ENCODE data around the gene SCMH1. TPM values are rescaled to one million over a fixed set of nuclear protein-coding genes. Genes with fewer than 3 reads are reported as not detected.

SCMH1 gene
- total and polyA plus RNA-seq, 12 donors: 29.3 to 62.5 (median 42.2) TPM

- no peaks in the 10 kb centered on the region for H3K9me3 ChIP-seq (replicated peaks in 1 of 3)
- TF ChIP-seq POLR2A (IDR thresholded peaks at IDR 0.05): no peak
- TF ChIP-seq, protein P1, sequence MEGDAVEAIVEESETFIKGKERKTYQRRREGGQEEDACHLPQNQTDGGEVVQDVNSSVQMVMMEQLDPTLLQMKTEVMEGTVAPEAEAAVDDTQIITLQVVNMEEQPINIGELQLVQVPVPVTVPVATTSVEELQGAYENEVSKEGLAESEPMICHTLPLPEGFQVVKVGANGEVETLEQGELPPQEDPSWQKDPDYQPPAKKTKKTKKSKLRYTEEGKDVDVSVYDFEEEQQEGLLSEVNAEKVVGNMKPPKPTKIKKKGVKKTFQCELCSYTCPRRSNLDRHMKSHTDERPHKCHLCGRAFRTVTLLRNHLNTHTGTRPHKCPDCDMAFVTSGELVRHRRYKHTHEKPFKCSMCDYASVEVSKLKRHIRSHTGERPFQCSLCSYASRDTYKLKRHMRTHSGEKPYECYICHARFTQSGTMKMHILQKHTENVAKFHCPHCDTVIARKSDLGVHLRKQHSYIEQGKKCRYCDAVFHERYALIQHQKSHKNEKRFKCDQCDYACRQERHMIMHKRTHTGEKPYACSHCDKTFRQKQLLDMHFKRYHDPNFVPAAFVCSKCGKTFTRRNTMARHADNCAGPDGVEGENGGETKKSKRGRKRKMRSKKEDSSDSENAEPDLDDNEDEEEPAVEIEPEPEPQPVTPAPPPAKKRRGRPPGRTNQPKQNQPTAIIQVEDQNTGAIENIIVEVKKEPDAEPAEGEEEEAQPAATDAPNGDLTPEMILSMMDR (IDR thresholded peaks at IDR 0.05): no peak
- peak in 2 of 7 donors; percentile 31 to 35 for DNase-seq
- H3K27me3 ChIP-seq: no peaks in the 10 kb centered on the region
- no peak overlapping the region for H3K4me3 ChIP-seq
- 36 to 43% (median 38%) methylated on average over 5 of the region's 5 CpGs for WGBS, 4 donors
- H3K4me1 ChIP-seq (replicated peaks in 1 of 2): peaks cover 17 to 49% of the 10 kb centered on the region in 2 donors
- H3K27ac ChIP-seq: peak overlapping the region in 3 of 5 donors; percentile 7 to 36 (median 19)
- no peaks in the 10 kb centered on the region for H3K36me3 ChIP-seq (replicated peaks in 1 of 2)
- intact Hi-C loops (cut with DNase I): no loop called here
Measured at GRCh38 chr1:41238311-41238988, 3.7 kb downstream of the SCMH1 start.

GRCh38 chr1:41236781-41237180, 5.3 kb downstream of the SCMH1 start:
- peaks cover 13 to 44% of the 10 kb centered on the region in 2 donors for H3K4me1 ChIP-seq (replicated peaks in 1 of 2)
- H3K27ac ChIP-seq: no peak overlapping the region
- H3K36me3 ChIP-seq (replicated peaks in 1 of 2): no peaks in the 10 kb centered on the region
- no peaks in the 10 kb centered on the region for H3K9me3 ChIP-seq (replicated peaks in 1 of 3)
- intact Hi-C loops (cut with DNase I): no loop called here
- no peak overlapping the region for H3K4me3 ChIP-seq
- DNase-seq: no peak
- 83 to 96% (median 92%) methylated on average over 2 of the region's 2 CpGs for WGBS, 4 donors
- H3K27me3 ChIP-seq: no peaks in the 10 kb centered on the region
- no peak for TF ChIP-seq POLR2A (IDR thresholded peaks at IDR 0.05)
- TF ChIP-seq, protein P1 (IDR thresholded peaks at IDR 0.05): no peak

- H3K36me3 ChIP-seq (replicated peaks in 1 of 2): no peaks in the 10 kb centered on the region
- no peaks in the 10 kb centered on the region for H3K9me3 ChIP-seq (replicated peaks in 1 of 3)
- intact Hi-C loops (cut with DNase I): no loop called here
- peaks cover 13 to 41% of the 10 kb centered on the region in 2 donors for H3K4me1 ChIP-seq (replicated peaks in 1 of 2)
- TF ChIP-seq, protein P1 (IDR thresholded peaks at IDR 0.05): no peak
- no peak for TF ChIP-seq POLR2A (IDR thresholded peaks at IDR 0.05)
- no peak overlapping the region for H3K27ac ChIP-seq
- DNase-seq: no peak
- no peaks in the 10 kb centered on the region for H3K27me3 ChIP-seq
- no peak overlapping the region for H3K4me3 ChIP-seq
Measured at GRCh38 chr1:41235893-41236292, 6.2 kb downstream of the SCMH1 start.

DNA sequence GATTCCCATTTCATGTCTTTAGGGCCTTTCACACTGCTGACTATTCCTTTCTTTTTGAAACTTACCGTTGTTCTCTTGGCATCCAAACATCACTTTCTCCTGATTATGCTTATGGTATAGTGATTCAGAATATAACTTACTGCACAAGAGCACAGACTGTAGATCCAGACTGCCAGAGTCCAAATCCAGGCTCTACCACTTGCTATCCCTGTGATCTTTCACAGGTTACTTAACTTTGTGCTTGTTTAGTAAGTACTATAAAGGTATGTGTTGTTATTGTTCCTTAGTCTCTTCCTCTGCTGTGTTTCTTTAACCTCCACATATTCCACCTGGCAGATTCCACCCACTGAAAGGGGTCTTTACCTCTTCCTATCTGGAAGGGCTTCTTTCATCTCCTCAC, 8.4 kb downstream of the SCMH1 start:
- TF ChIP-seq POLR2A (IDR thresholded peaks at IDR 0.05): no peak
- TF ChIP-seq, protein P1 (IDR thresholded peaks at IDR 0.05): no peak
- intact Hi-C loops (cut with DNase I): no loop called here
- no peak for DNase-seq
- peaks cover 7 to 19% of the 10 kb centered on the region in 2 donors for H3K4me1 ChIP-seq (replicated peaks in 1 of 2)
- H3K9me3 ChIP-seq (replicated peaks in 1 of 3): no peaks in the 10 kb centered on the region
- 78 to 96% (median 88%) methylated on average over 1 of the region's 1 CpG for WGBS, 4 donors
- H3K4me3 ChIP-seq: no peak overlapping the region
- H3K27ac ChIP-seq: no peak overlapping the region
- no peaks in the 10 kb centered on the region for H3K36me3 ChIP-seq (replicated peaks in 1 of 2)
- H3K27me3 ChIP-seq: no peaks in the 10 kb centered on the region
